Glutamatergic neuron (in vitro differentiated cells): ENCODE measurements around the gene CD209. TPM values are rescaled to one million over a fixed set of nuclear protein-coding genes. Genes with fewer than 3 reads are reported as not detected.

Experiments
- DNase-seq: peaks from one replicate; pipeline ENCODE4 v3.0.0; 2022
- H3K27ac Mint-ChIP-seq: one replicate; pipeline ENCODE4 v1.8.0; 2020; ENCODE audit warnings: mild to moderate bottlenecking, mixed read lengths, inconsistent platforms; ENCODE audit not compliant: unreplicated experiment
- H3K27me3 Mint-ChIP-seq: one replicate; pipeline ENCODE4 v1.8.0; 2020; ENCODE audit warnings: mild to moderate bottlenecking, moderate library complexity, mixed read lengths, inconsistent platforms; ENCODE audit not compliant: unreplicated experiment
- H3K36me3 Mint-ChIP-seq: one replicate; pipeline ENCODE4 v1.8.0; 2020; ENCODE audit warnings: mild to moderate bottlenecking, mixed read lengths, inconsistent platforms; ENCODE audit not compliant: unreplicated experiment
- H3K4me1 Mint-ChIP-seq: one replicate; pipeline ENCODE4 v1.8.0; 2020; ENCODE audit warnings: mild to moderate bottlenecking, low read depth, mixed read lengths, inconsistent platforms; ENCODE audit not compliant: unreplicated experiment
- H3K4me3 Mint-ChIP-seq: one replicate; pipeline ENCODE4 v1.8.0; 2020; ENCODE audit warnings: mild to moderate bottlenecking, mixed read lengths, inconsistent platforms; ENCODE audit not compliant: unreplicated experiment
- H3K9me3 Mint-ChIP-seq: one replicate; pipeline ENCODE4 v1.8.0; 2020; ENCODE audit warnings: mild to moderate bottlenecking, moderate library complexity, mixed read lengths, inconsistent platforms; ENCODE audit not compliant: unreplicated experiment
- total RNA-seq: library from RNA; stranded (reverse); fragmentation: NEBNext Ultra II Directional; extraction: Animal tissue kit (Norgen Biotek cat#: 25700); gene quantifications from one replicate; pipeline ENCODE4 v1.2.1, GENCODE V29; 2021; ENCODE audit not compliant: unreplicated experiment
- TF ChIP-seq, protein P1 (sequence below): fragments of 200-600 bp; sonication (generic); IDR thresholded peaks from one replicate; pipeline ENCODE4 v1.5.0; 2021; ENCODE audit not compliant: partially characterized antibody, unreplicated experiment

Gene CD209
- total RNA-seq, 1 donor from 2014 or later: not detected

DNA sequence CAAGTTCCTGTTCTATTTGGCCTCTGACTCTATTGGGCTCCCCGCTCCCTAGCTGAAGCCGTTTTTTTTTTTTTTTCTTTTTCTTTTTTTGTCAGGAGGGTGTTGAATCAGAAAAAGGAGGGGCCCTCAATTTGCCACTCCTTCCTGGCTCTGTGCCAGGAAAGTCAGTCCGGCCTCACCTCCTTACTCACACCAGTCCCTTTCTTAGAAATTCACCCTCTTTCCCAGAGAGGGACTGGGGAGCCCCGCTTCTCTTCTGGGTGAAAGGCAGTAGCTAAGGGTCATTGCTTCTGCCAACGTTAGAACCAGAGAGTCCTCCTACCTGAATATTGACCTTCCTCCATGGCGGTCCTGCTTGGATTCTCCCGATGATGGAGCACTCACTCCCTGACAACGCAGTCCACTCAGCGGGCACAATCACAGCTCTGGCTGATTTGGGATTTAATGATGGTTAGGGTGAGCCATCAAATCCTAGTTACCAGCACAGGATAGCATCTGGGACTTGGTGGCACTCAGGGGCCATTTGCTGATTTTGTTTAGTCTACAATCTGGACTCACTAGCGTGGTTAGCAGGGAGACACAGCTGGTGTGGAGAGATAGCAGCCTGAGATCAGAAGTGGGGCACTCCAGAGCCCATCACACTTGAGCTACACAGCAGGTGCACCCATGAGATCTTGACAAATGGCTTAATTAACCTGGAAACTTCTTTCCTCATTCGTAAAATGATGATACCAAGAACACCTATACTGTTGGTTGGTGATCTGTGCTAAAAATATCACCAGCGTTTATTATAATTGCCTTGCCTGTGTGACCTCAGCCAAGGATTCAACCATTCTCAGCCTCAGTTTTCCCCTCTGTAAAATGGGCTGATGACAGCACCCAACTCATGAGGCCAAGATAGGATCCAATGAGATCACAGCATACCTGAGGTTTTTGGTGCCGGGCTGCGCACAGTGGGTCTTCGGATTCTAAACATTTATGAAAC lies 47.6 kb downstream of the CD209 start:
- Mint-ChIP-seq H3K4me3 (no peak overlapping the region), H3K9me3 (no peaks in the 10 kb centered on the region), H3K27ac (no peak overlapping the region), H3K27me3 (peaks cover 6% of the 10 kb centered on the region), H3K4me1 (peaks cover 2% of the 10 kb centered on the region), H3K36me3 (no peaks in the 10 kb centered on the region)
- no peak for DNase-seq
- TF ChIP-seq, protein P1, sequence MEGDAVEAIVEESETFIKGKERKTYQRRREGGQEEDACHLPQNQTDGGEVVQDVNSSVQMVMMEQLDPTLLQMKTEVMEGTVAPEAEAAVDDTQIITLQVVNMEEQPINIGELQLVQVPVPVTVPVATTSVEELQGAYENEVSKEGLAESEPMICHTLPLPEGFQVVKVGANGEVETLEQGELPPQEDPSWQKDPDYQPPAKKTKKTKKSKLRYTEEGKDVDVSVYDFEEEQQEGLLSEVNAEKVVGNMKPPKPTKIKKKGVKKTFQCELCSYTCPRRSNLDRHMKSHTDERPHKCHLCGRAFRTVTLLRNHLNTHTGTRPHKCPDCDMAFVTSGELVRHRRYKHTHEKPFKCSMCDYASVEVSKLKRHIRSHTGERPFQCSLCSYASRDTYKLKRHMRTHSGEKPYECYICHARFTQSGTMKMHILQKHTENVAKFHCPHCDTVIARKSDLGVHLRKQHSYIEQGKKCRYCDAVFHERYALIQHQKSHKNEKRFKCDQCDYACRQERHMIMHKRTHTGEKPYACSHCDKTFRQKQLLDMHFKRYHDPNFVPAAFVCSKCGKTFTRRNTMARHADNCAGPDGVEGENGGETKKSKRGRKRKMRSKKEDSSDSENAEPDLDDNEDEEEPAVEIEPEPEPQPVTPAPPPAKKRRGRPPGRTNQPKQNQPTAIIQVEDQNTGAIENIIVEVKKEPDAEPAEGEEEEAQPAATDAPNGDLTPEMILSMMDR: no peak

DNA sequence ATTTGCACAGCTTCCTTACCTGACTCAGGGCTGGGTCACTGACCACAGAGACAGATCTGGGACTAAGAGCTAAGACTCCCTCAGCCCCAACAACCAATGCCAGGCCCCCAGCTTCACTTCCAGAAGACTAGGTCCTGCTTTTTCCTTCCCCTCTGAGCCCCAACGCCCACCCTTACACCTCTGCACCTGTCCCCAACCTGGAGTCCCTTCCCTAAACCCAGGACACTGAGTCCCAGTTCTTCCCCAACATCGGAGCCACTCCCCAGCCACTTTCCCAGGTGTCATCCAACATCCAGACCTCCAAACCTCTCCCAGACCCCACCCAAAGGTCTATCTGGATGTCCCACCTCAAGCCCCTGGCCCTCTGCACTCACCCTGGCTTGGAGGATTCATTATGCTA lies 48.3 kb downstream of the CD209 start:
- DNase-seq: no peak
- Mint-ChIP-seq H3K4me1 (peaks cover 2% of the 10 kb centered on the region), H3K36me3 (no peaks in the 10 kb centered on the region), H3K9me3 (no peaks in the 10 kb centered on the region), H3K27ac (no peak overlapping the region), H3K27me3 (peaks cover 6% of the 10 kb centered on the region), H3K4me3 (no peak overlapping the region)
- TF ChIP-seq, protein P1: no peak

DNA sequence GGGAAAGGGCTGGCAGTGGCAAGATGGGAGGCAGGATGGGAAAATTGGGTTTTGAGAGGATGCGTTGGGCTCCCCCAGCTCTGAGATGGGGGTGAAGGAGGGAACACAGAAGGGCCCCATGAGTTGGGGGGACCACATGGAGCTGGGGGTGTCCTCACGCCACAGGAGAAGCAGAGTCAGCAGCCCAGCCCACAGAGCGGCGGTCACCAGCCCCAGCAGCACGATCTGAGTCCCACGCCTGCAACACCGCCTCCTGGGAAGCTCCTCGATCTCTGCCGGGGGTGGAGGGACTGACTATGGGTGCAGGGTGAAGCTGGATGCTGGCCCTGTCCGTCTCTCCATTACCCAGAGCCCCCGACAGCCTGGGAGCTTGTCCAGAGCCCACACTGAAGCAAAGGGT lies 48.8 kb downstream of the CD209 start:
- TF ChIP-seq, protein P1: no peak
- Mint-ChIP-seq H3K4me1 (peaks cover 2% of the 10 kb centered on the region), H3K36me3 (no peaks in the 10 kb centered on the region), H3K27ac (no peak overlapping the region), H3K4me3 (no peak overlapping the region), H3K27me3 (peaks cover 6% of the 10 kb centered on the region), H3K9me3 (no peaks in the 10 kb centered on the region)
- no peak for DNase-seq

DNA sequence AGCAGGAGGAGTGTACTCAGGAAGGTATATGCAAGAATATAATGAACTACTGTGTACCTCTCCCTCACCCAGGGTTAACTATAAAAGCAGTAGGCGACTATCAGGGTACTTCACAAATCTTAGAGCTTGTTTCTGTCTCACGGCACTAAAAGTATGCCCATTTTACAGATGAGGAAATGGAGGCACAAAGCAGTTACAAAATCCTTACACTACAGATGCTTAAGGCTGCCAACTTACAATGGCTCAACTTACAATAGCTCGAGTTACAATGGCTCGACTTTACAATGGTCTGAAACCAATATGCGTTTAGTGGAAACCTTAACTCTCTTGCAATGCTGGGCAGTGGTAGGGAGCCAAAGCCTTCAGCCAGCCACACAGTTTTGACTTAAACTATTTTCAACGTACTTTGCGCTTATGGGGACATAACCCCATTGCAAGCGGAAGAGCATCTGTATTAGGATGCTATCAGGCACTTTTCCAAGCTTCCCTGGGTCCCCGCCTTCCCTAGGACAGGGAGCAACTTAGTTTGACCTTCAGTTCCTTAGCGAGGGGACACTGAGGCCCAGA lies 49.5 kb downstream of the CD209 start:
- Mint-ChIP-seq H3K4me3 (no peak overlapping the region), H3K36me3 (no peaks in the 10 kb centered on the region), H3K27me3 (peaks cover 3% of the 10 kb centered on the region), H3K27ac (no peak overlapping the region), H3K4me1 (peaks cover 2% of the 10 kb centered on the region), H3K9me3 (no peaks in the 10 kb centered on the region)
- DNase-seq: no peak
- TF ChIP-seq, protein P1: no peak

DNA sequence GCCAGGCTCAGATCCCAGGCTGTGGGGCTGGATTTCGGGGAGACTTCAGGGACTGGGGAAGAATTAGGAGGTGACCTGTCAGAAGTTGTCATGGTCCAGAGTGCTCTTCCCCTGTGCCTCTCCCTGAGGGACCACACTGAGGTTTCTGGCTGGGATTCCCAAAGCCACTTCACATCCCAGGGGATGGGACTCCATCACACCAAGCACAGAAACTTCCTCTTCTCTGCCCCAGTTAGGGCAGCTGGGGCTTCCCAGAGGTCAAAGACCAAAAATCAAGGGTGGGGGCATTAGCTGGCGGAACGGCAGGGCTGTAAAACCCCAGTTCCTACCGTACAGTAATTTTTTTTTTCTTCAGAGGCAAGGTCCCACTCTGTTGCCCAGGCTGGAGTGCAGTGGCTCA lies 52.8 kb downstream of the CD209 start:
- Mint-ChIP-seq H3K4me1 (peaks cover 2% of the 10 kb centered on the region), H3K4me3 (no peak overlapping the region), H3K27ac (no peak overlapping the region), H3K36me3 (no peaks in the 10 kb centered on the region), H3K9me3 (no peaks in the 10 kb centered on the region), H3K27me3 (peaks cover 1% of the 10 kb centered on the region)
- TF ChIP-seq, protein P1: no peak
- no peak for DNase-seq
